CD4-positive, alpha-beta T cell (primary cell): ENCODE measurements around the gene SEMA5A. TPM values are rescaled to one million over a fixed set of nuclear protein-coding genes. Genes with fewer than 3 reads are reported as not detected.

Source experiments
- ATAC-seq: fragments of 200-7000 bp; cut with Tn5 transposase; one replicate; pipeline ENCODE4 v1.10.0; 2022; ENCODE audit warnings: mild to moderate bottlenecking; ENCODE audit not compliant: poor library complexity
- CTCF ChIA-PET: fragments of 350-600 bp; sonication (Branson Sonifier 250); formaldehyde crosslinking; loops from one replicate; lab custom pipeline; 2021; ENCODE audit warnings: antibody characterized with exemption, inconsistent platforms; lab: Charles Lee
- POLR2A ChIA-PET: fragments of 350-600 bp; sonication (Branson Sonifier 250); formaldehyde crosslinking; loops from one replicate; lab custom pipeline; 2021; ENCODE audit warnings: antibody characterized with exemption, inconsistent platforms; lab: Charles Lee
- DNase-seq, 14 experiments: peaks; one replicate each; pipeline ENCODE4 v3.0.0-alpha.2; 2013 to 2020; ENCODE audit warnings: mixed read lengths in 2 of 14
- H3K27ac ChIP-seq, 2 donors: one replicate each; pipeline versions ENCODE4 v1.5.1 to v1.7.0; 2013; ENCODE audit warnings: low read length in 2 of 2, low read depth in 1 of 2, mild to moderate bottlenecking in 1 of 2
- H3K27me3 ChIP-seq, 2 experiments: 1 replicate in 1 of 2; 2 replicates in 1 of 2; pipeline versions ENCODE4 v1.6.1 to v1.7.0; 2013; ENCODE audit warnings: low read length in 2 of 2, control low read depth in 1 of 2, mild to moderate bottlenecking in 1 of 2, moderate library complexity in 1 of 2; ENCODE audit not compliant: insufficient read depth in 2 of 2, control insufficient read depth in 1 of 2
- H3K36me3 ChIP-seq: one replicate; pipeline ENCODE4 v1.6.1; 2013; ENCODE audit warnings: low read length, control low read depth; ENCODE audit not compliant: insufficient read depth
- H3K4me1 ChIP-seq: one replicate; pipeline ENCODE4 v1.6.1; 2013; ENCODE audit warnings: low read length, control low read depth; ENCODE audit not compliant: insufficient read depth
- H3K4me3 ChIP-seq: one replicate; pipeline ENCODE4 v1.5.1; 2013; ENCODE audit warnings: mild to moderate bottlenecking, low read length, moderate library complexity
- H3K9me3 ChIP-seq, 2 experiments: 1 replicate in 1 of 2; 2 replicates in 1 of 2; pipeline versions ENCODE4 v1.6.1 to v1.7.0; 2013; ENCODE audit warnings: low read length in 2 of 2, mild to moderate bottlenecking in 2 of 2, control low read depth in 1 of 2, moderate library complexity in 1 of 2; ENCODE audit not compliant: control insufficient read depth in 1 of 2, insufficient read depth in 1 of 2
- H3K27ac Mint-ChIP-seq: one replicate; pipeline ENCODE4 v1.8.0; 2020; ENCODE audit warnings: mixed read lengths
- H3K27me3 Mint-ChIP-seq: one replicate; pipeline ENCODE4 v1.8.0; 2021; ENCODE audit warnings: mixed read lengths
- H3K36me3 Mint-ChIP-seq: one replicate; pipeline ENCODE4 v1.8.0; 2021; ENCODE audit warnings: low read depth, mixed read lengths
- H3K4me1 Mint-ChIP-seq: one replicate; pipeline ENCODE4 v1.8.0; 2021; ENCODE audit warnings: low read depth, mixed read lengths
- H3K4me3 Mint-ChIP-seq: one replicate; pipeline ENCODE4 v1.8.0; 2020; ENCODE audit warnings: mild to moderate bottlenecking, mixed read lengths
- H3K9me3 Mint-ChIP-seq: one replicate; pipeline ENCODE4 v1.8.0; 2020; ENCODE audit warnings: mixed read lengths
- CTCF ChIP-seq: fragments of 200-600 bp; IDR thresholded peaks from one replicate; pipeline ENCODE4 v1.8.0; 2022; ENCODE audit warnings: antibody characterized with exemption, mild to moderate bottlenecking
- intact Hi-C, 2 experiments: fragments of 100-400 bp; cut with DNase I in 1 of 2; cut with micrococcal nuclease in 1 of 2; formaldehyde crosslinking; loops; one replicate each; pipeline versions ENCODE4 v1.15.1 to v1.9.0; 2023 to 2025; cut with DNase I, micrococcal nuclease
- total RNA-seq, 174 experiments: library from RNA in 2 of 174; stranded (reverse) in 2 of 174; gene quantifications; one replicate each; pipeline ENCODE4 v1.2.3 and lab custom pipeline; 2021 to 2026

The SEMA5A gene
- total RNA-seq, 2 experiments from 2014 or later, result 2.0 to 2.9 TPM

- ChIA-PET CTCF (no interaction called here), POLR2A (no interaction called here)
- Histone ChIP-seq H3K27ac (no peak overlapping the region), H3K27me3 (no peaks in the 10 kb centered on the region), H3K9me3 (peaks cover 0 to 8% of the 10 kb centered on the region in 2 experiments), H3K36me3 (no peaks in the 10 kb centered on the region), H3K4me3 (no peak overlapping the region), H3K4me1 (no peaks in the 10 kb centered on the region)
- intact Hi-C loops, result no loop called here
- H3K9me3 Mint-ChIP-seq, result peaks cover 14% of the 10 kb centered on the region
- no peak for DNase-seq
- TF ChIP-seq CTCF, result no peak
- H3K4me3 Mint-ChIP-seq, result no peak overlapping the region
- no peaks in the 10 kb centered on the region for H3K36me3 Mint-ChIP-seq
- H3K4me1 Mint-ChIP-seq, result no peaks in the 10 kb centered on the region
- no peaks in the 10 kb centered on the region for H3K27me3 Mint-ChIP-seq
- no peak overlapping the region for H3K27ac Mint-ChIP-seq
- ATAC-seq, result no peak
Observed at GRCh38 chr5:9370256-9370655, 175.6 kb downstream of the SEMA5A start.

- H3K36me3 ChIP-seq, result no peaks in the 10 kb centered on the region
- Mint-ChIP-seq H3K36me3 (no peaks in the 10 kb centered on the region), H3K27ac (no peak overlapping the region), H3K4me3 (no peak overlapping the region), H3K4me1 (peaks cover 8% of the 10 kb centered on the region), H3K9me3 (peaks cover 17% of the 10 kb centered on the region), H3K27me3 (no peaks in the 10 kb centered on the region)
- H3K27ac ChIP-seq, result no peak overlapping the region
- ATAC-seq (no peak), DNase-seq (no peak)
- H3K4me3 ChIP-seq, result no peak overlapping the region
- intact Hi-C loops, result no loop called here
- no peaks in the 10 kb centered on the region for H3K4me1 ChIP-seq
- ChIA-PET POLR2A (no interaction called here), CTCF (no interaction called here)
- H3K9me3 ChIP-seq, result peaks cover 0 to 3% of the 10 kb centered on the region in 2 experiments
- no peaks in the 10 kb centered on the region for H3K27me3 ChIP-seq
- no peak for TF ChIP-seq CTCF
Observed at GRCh38 chr5:9365512-9365911, 180.4 kb downstream of the SEMA5A start.

DNA sequence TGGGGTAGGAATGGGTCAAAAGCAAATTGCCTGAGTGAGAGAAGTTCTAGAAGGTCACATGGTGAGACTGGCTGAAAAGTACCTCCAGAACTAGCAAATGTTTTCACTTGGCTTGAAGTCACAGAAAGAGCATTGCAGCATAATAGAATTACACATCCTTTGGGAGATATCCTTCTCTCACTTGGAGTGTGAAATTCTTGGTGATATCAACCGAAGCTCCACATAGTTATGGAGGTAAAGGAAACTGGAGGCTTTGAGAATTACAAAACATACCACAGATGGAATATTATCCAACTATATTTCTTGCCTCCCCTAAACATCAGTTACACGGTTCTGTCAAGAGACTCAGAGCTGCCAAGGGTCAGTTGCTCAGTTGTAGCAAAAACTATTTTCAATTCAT, 182.4 kb downstream of the SEMA5A start:
- Mint-ChIP-seq H3K4me3 (no peak overlapping the region), H3K36me3 (no peaks in the 10 kb centered on the region)

More for the DNA sequence above, 182.4 kb downstream of the SEMA5A start:
- no peak for DNase-seq
- no peak for ATAC-seq
- intact Hi-C loops, result no loop called here
- Mint-ChIP-seq H3K27me3 (no peaks in the 10 kb centered on the region), H3K4me1 (peaks cover 8% of the 10 kb centered on the region), H3K27ac (peak overlapping the region; percentile 21), H3K9me3 (peaks cover 5% of the 10 kb centered on the region)
- Histone ChIP-seq H3K27ac (no peak overlapping the region), H3K4me1 (no peaks in the 10 kb centered on the region), H3K27me3 (no peaks in the 10 kb centered on the region), H3K9me3 (peaks cover 0 to 3% of the 10 kb centered on the region in 2 experiments), H3K4me3 (no peak overlapping the region), H3K36me3 (no peaks in the 10 kb centered on the region)
- POLR2A ChIA-PET, result no interaction called here
- CTCF ChIA-PET, result no interaction called here
- no peak for TF ChIP-seq CTCF
